ENCODE data around the gene GOSR2. TPM values are rescaled to one million over a fixed set of nuclear protein-coding genes. Genes with fewer than 3 reads are reported as not detected.
A peak's percentile ranks its signal among the peaks of the same experiment; 100 is the strongest.
"Not testable (repeated sequence)": the region's sequence is repeated elsewhere in the genome, so short reads cannot be mapped to it uniquely, and the experiment has no call there.

Gene GOSR2
- total RNA-seq, 1 experiment from 2014 or later, result 50.4 TPM

DNA sequence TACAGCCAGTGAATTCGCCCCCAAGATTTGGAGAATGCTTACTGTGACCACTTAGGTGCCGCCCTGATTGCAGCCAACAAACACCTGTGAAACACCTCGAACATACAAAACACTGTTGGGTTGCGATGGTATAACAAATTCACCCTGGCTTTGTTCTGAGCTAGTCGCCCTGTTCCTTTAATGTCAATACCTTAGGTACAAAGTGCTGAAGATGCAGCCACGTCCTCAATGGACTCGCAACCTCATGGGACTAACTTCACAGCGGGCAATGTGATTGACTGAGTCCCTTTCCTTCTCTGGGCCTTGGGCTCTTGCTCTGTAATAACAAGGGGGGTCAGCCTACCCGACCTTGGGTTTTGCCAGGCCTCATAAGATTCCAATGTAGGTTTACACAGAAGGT, 28.9 kb upstream of the GOSR2 start:
- no peak for DNase-seq (ENCODE audit: low spot score)

DNA sequence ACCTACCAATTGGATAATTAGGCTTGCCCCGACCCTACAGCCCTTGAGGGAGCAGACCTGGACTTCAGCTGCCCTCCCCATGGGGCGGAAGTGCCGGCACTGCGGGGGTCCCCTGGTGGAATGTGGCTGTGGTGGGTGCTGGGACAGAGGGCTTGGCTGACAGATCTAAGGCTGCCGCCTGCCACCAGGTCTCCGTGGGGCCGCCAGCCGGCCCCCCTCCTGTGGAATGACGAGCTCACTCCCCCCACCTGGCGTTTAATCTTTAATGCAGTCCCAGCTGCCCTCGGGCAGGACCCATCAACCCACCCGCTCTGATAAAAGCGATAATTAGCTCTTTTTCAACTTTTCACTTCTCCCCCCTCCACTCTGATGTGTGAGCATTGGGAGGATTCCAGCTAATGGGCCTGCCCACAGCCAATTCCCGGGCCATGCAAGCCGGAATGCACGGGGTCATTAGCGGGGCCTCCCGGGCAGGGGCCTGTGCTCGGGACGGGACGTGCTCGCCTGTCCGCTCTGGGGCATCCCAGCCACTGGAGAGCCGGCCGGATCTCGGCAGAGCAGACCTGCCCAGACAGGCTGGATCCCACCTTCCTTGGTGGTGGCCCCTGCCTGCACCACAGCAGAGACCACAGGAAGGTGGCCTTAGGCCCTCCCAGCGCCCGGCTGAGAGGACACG, 28.3 kb upstream of the GOSR2 start:
- no peak for DNase-seq (ENCODE audit: low spot score)

- no peak for DNase-seq (ENCODE audit: low spot score)
These were observed 27.8 kb upstream of the GOSR2 start for GRCh38 chr17:46895171-46895570.

GRCh38 chr17:46896991-46897390, 26.0 kb upstream of the GOSR2 start:
- DNase-seq (ENCODE audit: low spot score), result no peak

- no peak for DNase-seq (ENCODE audit: low spot score)
These were observed 24.6 kb upstream of the GOSR2 start for GRCh38 chr17:46898364-46898763.

DNA sequence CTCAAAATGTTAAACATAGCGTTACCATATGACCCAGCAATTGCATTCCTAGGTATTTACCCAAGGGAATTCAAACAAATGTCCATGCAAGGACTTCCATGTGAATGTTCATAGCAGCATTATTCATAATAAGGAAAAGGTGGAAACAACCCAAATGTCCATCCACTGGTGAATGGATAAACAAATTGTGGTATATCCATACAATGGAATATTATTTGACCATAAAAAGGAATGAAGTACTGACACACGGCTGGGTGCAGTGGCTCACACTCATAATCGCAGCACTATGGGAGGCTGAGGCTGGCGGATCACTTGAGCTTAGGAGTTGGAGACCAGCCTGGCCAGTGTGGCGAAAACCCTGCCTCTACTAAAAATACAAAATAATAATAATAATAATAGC, 24.1 kb upstream of the GOSR2 start:
- no peak for DNase-seq (ENCODE audit: low spot score)

DNA sequence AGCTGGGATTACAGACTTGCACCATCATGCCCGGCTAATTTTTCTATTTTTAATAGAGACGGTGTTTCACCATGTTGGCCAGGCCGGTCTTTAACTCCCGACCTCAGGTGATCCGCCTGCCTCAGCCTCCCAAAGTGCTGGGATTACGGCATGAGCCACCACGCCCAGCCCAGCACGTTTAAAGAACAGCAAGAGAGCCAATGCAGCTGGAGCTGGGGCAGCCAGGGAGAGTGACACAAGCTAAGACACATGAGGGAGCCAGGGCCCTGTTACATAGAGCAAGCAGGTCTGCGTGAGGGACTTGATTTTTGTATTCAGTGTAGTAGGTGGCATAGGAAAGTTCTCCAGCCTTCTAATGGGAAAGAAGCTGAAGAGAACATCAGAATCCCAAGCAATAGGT, 21.7 kb upstream of the GOSR2 start:
- no peak for DNase-seq (ENCODE audit: low spot score)

GRCh38 chr17:46903762-46904672, 18.9 kb upstream of the GOSR2 start:
- no peak for DNase-seq (ENCODE audit: low spot score)

GRCh38 chr17:46908068-46908737, 14.8 kb upstream of the GOSR2 start:
- no peak for DNase-seq (ENCODE audit: low spot score)

GRCh38 chr17:46910179-46910927, 12.6 kb upstream of the GOSR2 start:
- no peak for DNase-seq (ENCODE audit: low spot score)

GRCh38 chr17:46911311-46911710, 11.6 kb upstream of the GOSR2 start:
- no peak for DNase-seq (ENCODE audit: low spot score)

DNA sequence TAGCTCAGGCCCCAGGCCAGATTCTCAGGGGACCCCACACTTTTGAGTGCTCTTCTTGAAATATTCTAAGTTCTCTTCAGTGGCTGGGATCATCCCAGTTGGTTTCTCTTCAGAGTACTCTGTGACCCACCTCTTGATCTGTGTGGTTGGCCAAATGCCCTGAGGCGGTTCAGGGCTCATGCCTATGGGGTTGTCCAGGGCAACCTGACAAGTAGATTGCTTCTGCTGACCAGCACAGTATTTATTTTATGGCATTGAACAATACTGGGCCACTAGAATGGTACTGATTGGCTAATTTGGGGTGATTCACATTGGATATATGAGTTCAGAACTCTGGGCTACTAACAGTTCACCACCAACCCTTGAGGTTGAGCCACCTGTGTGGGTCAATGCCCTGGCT, 7.4 kb upstream of the GOSR2 start:
- no peak for DNase-seq (ENCODE audit: low spot score)

DNA sequence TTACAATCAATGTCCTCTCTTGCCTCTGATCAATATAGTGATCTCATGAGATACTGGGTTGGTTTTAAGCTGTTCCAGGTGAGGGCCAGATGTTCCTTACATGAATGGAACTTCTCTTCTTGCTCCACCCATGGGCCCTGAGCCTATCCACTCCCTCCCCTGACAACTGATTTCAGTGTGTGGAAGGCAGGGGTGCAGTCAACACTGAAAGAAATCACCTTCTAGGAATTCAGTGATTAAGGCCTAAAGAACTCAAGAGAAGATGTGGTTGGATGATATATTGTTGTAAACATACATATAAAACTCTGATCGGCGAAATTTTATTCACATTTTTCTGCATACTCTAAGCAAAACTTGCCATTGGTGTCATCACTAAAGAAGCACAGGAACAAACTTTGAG, 6.7 kb upstream of the GOSR2 start:
- peak; percentile 23 for DNase-seq (ENCODE audit: low spot score)

GRCh38 chr17:46916623-46917022, 6.3 kb upstream of the GOSR2 start:
- no peak for DNase-seq (ENCODE audit: low spot score)

- no peak for DNase-seq (ENCODE audit: low spot score)
These were observed 5.9 kb upstream of the GOSR2 start for GRCh38 chr17:46917041-46917440.

- DNase-seq (ENCODE audit: low spot score), result no peak
These were observed 5.4 kb upstream of the GOSR2 start for GRCh38 chr17:46917516-46917915.

DNA sequence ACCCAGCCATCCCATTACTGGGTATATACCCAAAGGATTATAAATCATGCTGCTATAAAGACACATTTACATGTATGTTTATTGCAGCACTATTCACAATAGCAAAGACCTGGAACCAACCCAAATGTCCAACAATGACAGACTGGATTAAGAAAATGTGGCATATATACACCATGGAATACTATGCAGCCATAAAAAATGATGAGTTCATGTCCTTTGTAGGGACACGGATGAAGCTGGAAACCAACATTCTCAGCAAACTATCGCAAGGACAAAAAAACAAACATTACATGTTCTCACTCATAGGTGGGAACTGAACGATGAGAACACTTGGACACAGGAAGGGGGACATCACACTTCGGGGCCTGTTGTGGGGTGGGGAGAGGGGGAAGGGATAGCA, 998 bp upstream of the GOSR2 start:
- DNase-seq (ENCODE audit: low spot score), result not testable (repeated sequence)

- DNase-seq (ENCODE audit: low spot score), result no peak
These were observed 515 bp upstream of the GOSR2 start for GRCh38 chr17:46922487-46922803.

GRCh38 chr17:46925185-46925868, 2.4 kb downstream of the GOSR2 start:
- no peak for DNase-seq (ENCODE audit: low spot score)

DNA sequence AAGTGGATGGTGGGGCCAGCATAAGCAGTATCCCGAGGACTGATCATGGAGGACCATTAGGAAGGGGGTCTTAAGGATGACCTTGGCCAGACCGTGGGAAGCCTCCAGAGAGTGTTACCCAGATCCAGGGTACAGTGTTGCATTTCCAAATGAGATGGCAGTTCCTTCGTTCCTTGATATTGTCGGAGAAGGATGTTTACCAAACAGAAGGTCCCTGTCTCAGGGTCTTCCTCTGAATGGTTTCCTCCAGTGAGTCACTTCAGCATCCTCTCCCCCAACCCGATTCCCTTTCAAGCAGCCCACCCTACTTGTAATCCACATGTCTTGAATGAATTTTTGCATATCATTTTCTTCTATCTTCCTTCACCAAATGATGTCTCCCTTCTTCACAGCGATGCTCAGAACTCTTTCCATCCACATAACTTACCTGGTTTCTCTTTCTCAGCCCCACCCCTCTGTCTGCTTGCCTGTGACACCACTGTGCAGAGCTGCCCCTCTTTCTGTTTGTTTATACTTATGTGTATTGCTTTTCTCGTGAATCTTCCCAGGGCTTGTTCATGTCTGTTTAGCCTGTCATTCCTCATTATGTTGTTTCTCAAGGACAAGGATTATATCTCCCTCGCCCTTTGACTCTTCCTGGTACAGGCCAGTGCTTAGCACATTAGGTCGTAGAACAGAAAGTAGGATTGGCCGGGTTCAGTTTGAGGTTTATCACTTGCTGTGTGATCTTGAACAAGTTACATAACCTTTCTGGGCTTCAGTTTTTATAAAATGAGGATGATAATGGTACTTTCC, 5.7 kb downstream of the GOSR2 start:
- no peak for DNase-seq (ENCODE audit: low spot score)

DNA sequence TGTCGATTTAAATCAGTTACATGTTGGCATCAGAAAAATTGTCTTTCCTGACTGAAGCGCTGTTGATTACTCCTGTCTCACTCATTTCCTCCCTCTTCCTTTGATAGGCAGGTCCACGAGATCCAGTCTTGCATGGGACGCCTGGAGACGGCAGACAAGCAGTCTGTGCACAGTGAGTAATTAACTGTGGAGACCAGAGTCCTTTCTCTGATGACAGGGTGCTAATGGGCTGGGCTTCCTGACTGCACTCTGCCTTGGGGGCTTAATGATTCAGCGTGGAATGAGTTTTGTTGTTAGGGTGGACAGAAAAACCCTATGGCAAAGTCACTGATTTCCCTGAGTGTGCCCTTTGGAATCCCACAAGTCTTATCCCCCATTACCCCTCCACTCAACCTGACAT, 6.5 kb downstream of the GOSR2 start:
- peak; percentile 72 for DNase-seq (ENCODE audit: low spot score)

Measured in A172 (cell line).